K562 (cell line): ENCODE results near the gene PPP1R13B. TPM values are rescaled to one million over a fixed set of nuclear protein-coding genes. Genes with fewer than 3 reads are reported as not detected.

Source experiments
- ATAC-seq: fragments of 200-7000 bp; cut with Tn5 transposase; 3 replicates; pipeline ENCODE4 v1.9.1; 2020; ENCODE audit warnings: moderate library complexity
- BruUV-seq: library from RNA; stranded (reverse); fragments of 400-500 nt; replicated peaks from 2 replicates; lab custom pipeline; 2021; lab: Mats Ljungman, UMichigan
- CTCF ChIA-PET: fragments of 300-600 bp; formaldehyde crosslinking; extraction: SDS; loops from one replicate; lab custom pipeline; 2021; ENCODE audit warnings: low intra/inter-chr PET ratio; lab: Yijun Ruan, JAX
- POLR2A ChIA-PET: fragments of 300-600, 350-650 bp; sonication (Branson Sonifier 250); formaldehyde crosslinking; extraction: SDS; loops from one replicate; lab custom pipeline; 2021; ENCODE audit warnings: antibody characterized with exemption, inconsistent platforms; lab: Yijun Ruan, JAX
- DNase-seq, 4 experiments: peaks; one replicate each; pipeline versions ENCODE4 v3.0.0 to v3.0.0-alpha.2; 2011 to 2018; ENCODE audit warnings: low spot score in 3 of 4, mixed read lengths in 3 of 4; ENCODE audit errors: extremely low read depth in 1 of 4
- FAIRE-seq: peaks from 2 replicates; lab custom pipeline; 2011; peaks lifted over from hg19 to GRCh38; lab: Jason Lieb, UNC
- H2AFZ ChIP-seq: 2 replicates; pipeline ENCODE4 v1.6.0; 2011; ENCODE audit warnings: low read depth, low read length, control low read depth, inconsistent platforms
- H3K27ac ChIP-seq: fragments of 200-600 bp; 3 replicates; pipeline ENCODE4 v1.8.0; 2011; ENCODE audit warnings: low read depth, mild to moderate bottlenecking, control low read depth, inconsistent platforms, low read length, moderate library complexity, mixed read lengths; ENCODE audit errors: extremely low read depth
- H3K27me3 ChIP-seq, 2 experiments: fragments of 300-600 bp in 1 of 2; 2 replicates in 1 of 2; 3 replicates in 1 of 2; pipeline versions ENCODE4 v1.6.0 to v1.8.0; 2011; ENCODE audit warnings: inconsistent platforms in 2 of 2, low read length in 2 of 2, mild to moderate bottlenecking in 1 of 2, mixed read lengths in 1 of 2, moderate library complexity in 1 of 2; ENCODE audit not compliant: control insufficient read depth in 2 of 2, insufficient read depth in 2 of 2
- H3K36me3 ChIP-seq: fragments of 300-600 bp; 3 replicates; pipeline ENCODE4 v1.8.0; 2011; ENCODE audit warnings: mild to moderate bottlenecking, low read length, inconsistent platforms; ENCODE audit not compliant: control insufficient read depth, insufficient read depth
- H3K4me1 ChIP-seq, 2 experiments: fragments of 200-600 bp in 1 of 2; replicated peaks in 1 of 2; 2 replicates in 1 of 2; 3 replicates in 1 of 2; pipeline versions ENCODE4 v1.5.1 to v1.8.0; 2011; ENCODE audit warnings: inconsistent platforms in 2 of 2, low read length in 2 of 2, mild to moderate bottlenecking in 1 of 2, mixed read lengths in 1 of 2, moderate library complexity in 1 of 2; ENCODE audit not compliant: control insufficient read depth in 2 of 2, insufficient read depth in 2 of 2
- H3K4me2 ChIP-seq: 2 replicates; pipeline ENCODE4 v1.6.1; 2011; ENCODE audit warnings: low read length, control low read depth, inconsistent platforms, mixed read lengths; ENCODE audit not compliant: insufficient read depth
- H3K4me3 ChIP-seq: fragments of 200-600 bp; sonication (generic), shearing (Covaris generic); 2 replicates; pipeline ENCODE4 v1.5.1; 2016; ENCODE audit warnings: control low read depth, inconsistent platforms
- H3K79me2 ChIP-seq: fragments of 200-600 bp; 3 replicates; pipeline ENCODE4 v1.8.0; 2011; ENCODE audit warnings: low read length, inconsistent platforms; ENCODE audit not compliant: control insufficient read depth, insufficient read depth
- H3K9ac ChIP-seq, 2 experiments: 2 replicates each; pipeline versions ENCODE4 v1.6.0 to v1.6.1; 2011; ENCODE audit warnings: low read depth in 2 of 2, low read length in 2 of 2, control low read depth in 1 of 2, inconsistent platforms in 1 of 2, mild to moderate bottlenecking in 1 of 2, mixed read lengths in 1 of 2; ENCODE audit not compliant: insufficient read depth in 1 of 2
- H3K9me1 ChIP-seq: one replicate; pipeline ENCODE4 v1.6.0; 2011; ENCODE audit warnings: inconsistent platforms, mild to moderate bottlenecking, low read length, moderate library complexity; ENCODE audit not compliant: control insufficient read depth, insufficient read depth
- H3K9me3 ChIP-seq: replicated peaks from 2 replicates; pipeline ENCODE4 v1.5.1; 2011; ENCODE audit warnings: low read depth, low read length, inconsistent platforms; ENCODE audit not compliant: control insufficient read depth, insufficient read depth
- H4K20me1 ChIP-seq: replicated peaks from 2 replicates; pipeline ENCODE4 v1.6.1; 2011; ENCODE audit warnings: low read length, inconsistent platforms, mixed read lengths; ENCODE audit not compliant: control insufficient read depth, insufficient read depth
- DACH1 ChIP-seq: fragments of 450-650 bp; IDR thresholded peaks from 2 replicates; pipeline ENCODE4 v1.6.1; 2018; ENCODE audit not compliant: partially characterized antibody
- MAZ ChIP-seq, 2 experiments: fragments of 450-650 bp in 1 of 2; sonication (generic) in 1 of 2; formaldehyde crosslinking; IDR thresholded peaks in 1 of 2; conservative IDR thresholded peaks in 1 of 2; 2 replicates each; pipeline versions ENCODE4 v1.4.0 to v1.5.0; 2020; ENCODE audit warnings: mild to moderate bottlenecking in 1 of 2, missing genetic modification reagents in 1 of 2
- SETDB1 ChIP-seq: IDR thresholded peaks from one replicate; pipeline ENCODE4 v1.6.1; 2012; ENCODE audit warnings: low read length, control low read depth, inconsistent platforms
- TGIF2 ChIP-seq: sonication (generic); formaldehyde crosslinking; IDR thresholded peaks from 2 replicates; pipeline ENCODE4 v1.8.1; 2022; ENCODE audit warnings: mild to moderate bottlenecking, missing genetic modification reagents, moderate library complexity
- ZBTB40 ChIP-seq, 2 experiments: fragments of 450-650 bp in 1 of 2; sonication (generic) in 1 of 2; formaldehyde crosslinking in 1 of 2; IDR thresholded peaks; 2 replicates each; pipeline versions ENCODE4 v1.7.1 to v1.9.0; 2016 to 2022; ENCODE audit warnings: inconsistent platforms in 1 of 2, mild to moderate bottlenecking in 1 of 2, missing genetic modification reagents in 1 of 2
- ZNF23 ChIP-seq: fragments of 250-450 bp; sonication (Bioruptor Pico); IDR thresholded peaks from 2 replicates; pipeline ENCODE4 v1.4.0; 2020; ENCODE audit warnings: mild to moderate bottlenecking
- ZNF324 ChIP-seq: fragments of 250-450 bp; sonication (Bioruptor Pico); IDR thresholded peaks from 2 replicates; pipeline ENCODE4 v1.4.0; 2020; ENCODE audit warnings: mild to moderate bottlenecking
- ZNF561 ChIP-seq: fragments of 450-650 bp; formaldehyde crosslinking; conservative IDR thresholded peaks from 2 replicates; pipeline ENCODE4 v1.4.0; 2020; ENCODE audit warnings: mild to moderate bottlenecking, moderate library complexity
- WGBS: fragments of 100-300 bp; shearing (Covaris generic); methylation state at CpG from one replicate; pipeline ENCODE4 v1.1.6; 2016; ENCODE audit warnings: low coverage, mixed read lengths; ENCODE audit not compliant: insufficient coverage; ENCODE audit errors: missing lambda C conversion rate; 5-methylcytosine and 5-hydroxymethylcytosine counted together
- in situ Hi-C: fragments of 300-500 bp; cut with MboI; formaldehyde crosslinking; loops from 4 replicates; pipeline ENCODE4 v1.15.0; 2018; ENCODE audit warnings: inconsistent platforms, mixed read lengths
- intact Hi-C: fragments of 100-400 bp; cut with micrococcal nuclease; formaldehyde crosslinking; loops from 2 replicates; pipeline ENCODE4 v1.14.2; 2022
- polyA plus RNA-seq, 8 experiments: library from polyadenylated mRNA; depleted of rRNA in 4 of 8; stranded (reverse) in 5 of 8; unstranded in 3 of 8; fragments of >200 nt; fragmentation: Nextera tagmentation in 2 of 8; fragmentation: Illumina TruSeq in 1 of 8; extraction: Ambion mirVana in 2 of 8; extraction: Trizol in 1 of 8; gene quantifications; 2 replicates each; pipeline versions ENCODE4 v1.2.1 to v1.2.3, GENCODE V29; 2011 to 2014; ENCODE audit warnings: inconsistent platforms in 1 of 8, missing spikeins in 1 of 8
- total RNA-seq, 7 experiments: library from RNA; depleted of rRNA in 6 of 7; stranded (reverse); fragments of >200 nt in 6 of 7; fragmentation: Illumina TruSeq in 2 of 7; extraction: Trizol in 2 of 7; gene quantifications; 2 replicates each; pipeline versions ENCODE4 v1.2.1 to v1.2.3, GENCODE V29; 2011 to 2021; ENCODE audit warnings: low replicate concordance in 1 of 7
- TF ChIP-seq, protein P1 (sequence below): fragments of 450-650 bp; IDR thresholded peaks from 2 replicates; pipeline ENCODE4 v1.6.1; 2016; ENCODE audit warnings: antibody characterized with exemption

The PPP1R13B gene
- total and polyA plus RNA-seq, 9 of the 15 experiments (the other 6 are each of a cell fraction or from before 2014, with no cell fraction given): 0.03 to 1.7 (median 0.15) TPM

GRCh38 chr14:103817595-103817994 is 29.8 kb downstream of the PPP1R13B start:
- BruUV-seq: no TSS peak
- no peak overlapping the region for H3K4me3 ChIP-seq
- peaks cover 0 to 7% of the 10 kb centered on the region in 2 experiments; a peak in 2 of 5 replicates for H3K27me3 ChIP-seq
- no peak for TF ChIP-seq ZNF324 (CRISPR knock-in tag)
- no peak for TF ChIP-seq ZNF23 (CRISPR knock-in tag)
- no peak for TF ChIP-seq TGIF2 (CRISPR knock-in tag)
- TF ChIP-seq MAZ (CRISPR knock-in tag; conservative IDR thresholded peaks at IDR 0.05 in 1 of 2, IDR thresholded peaks at IDR 0.05 in 1 of 2): no peak
- TF ChIP-seq ZNF561 (CRISPR knock-in tag): no peak
- no peak for TF ChIP-seq DACH1
- no peak for TF ChIP-seq ZBTB40 (IDR thresholded peaks at IDR 0.05)
- TF ChIP-seq ZBTB40 (CRISPR knock-in tag; IDR thresholded peaks at IDR 0.05): no peak
- TF ChIP-seq, protein P1, sequence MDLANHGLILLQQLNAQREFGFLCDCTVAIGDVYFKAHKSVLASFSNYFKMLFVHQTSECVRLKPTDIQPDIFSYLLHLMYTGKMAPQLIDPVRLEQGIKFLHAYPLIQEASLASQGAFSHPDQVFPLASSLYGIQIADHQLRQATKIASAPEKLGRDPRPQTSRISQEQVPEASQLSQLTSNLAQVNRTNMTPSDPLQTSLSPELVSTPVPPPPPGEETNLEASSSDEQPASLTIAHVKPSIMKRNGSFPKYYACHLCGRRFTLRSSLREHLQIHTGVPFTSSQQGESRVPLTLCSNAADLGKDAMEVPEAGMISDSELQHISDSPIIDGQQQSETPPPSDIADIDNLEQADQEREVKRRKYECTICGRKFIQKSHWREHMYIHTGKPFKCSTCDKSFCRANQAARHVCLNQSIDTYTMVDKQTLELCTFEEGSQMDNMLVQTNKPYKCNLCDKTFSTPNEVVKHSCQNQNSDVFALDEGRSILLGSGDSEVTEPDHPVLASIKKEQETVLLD: no peak
- no peak for TF ChIP-seq SETDB1
- WGBS: 0% methylated on average over 1 of the region's 1 CpG
- H3K9ac ChIP-seq: no peak overlapping the region
- ChIA-PET CTCF (no interaction called here), POLR2A (interaction anchor here (0.6 kb wide), 1 partner anchor 191 kb away, joined by 3 read pairs; no protein-coding TSS in a partner anchor)
- DNase-seq: no peak
- no peak overlapping the region for H2AFZ ChIP-seq
- in situ Hi-C loops: no loop called here
- H3K4me2 ChIP-seq: no peak overlapping the region
- no peaks in the 10 kb centered on the region for H3K9me3 ChIP-seq
- H3K4me1 ChIP-seq: no peaks in the 10 kb centered on the region
- ATAC-seq: no peak
- H4K20me1 ChIP-seq: no peaks in the 10 kb centered on the region
- H3K36me3 ChIP-seq: no peaks in the 10 kb centered on the region
- no peaks in the 10 kb centered on the region for H3K9me1 ChIP-seq
- H3K79me2 ChIP-seq: no peaks in the 10 kb centered on the region
- no peak overlapping the region for H3K27ac ChIP-seq
- no peak for FAIRE-seq
- intact Hi-C loops: no loop called here
